Measurements from ENCODE around the gene KCNG2. TPM values are rescaled to one million over a fixed set of nuclear protein-coding genes. Genes with fewer than 3 reads are reported as not detected.

KCNG2 gene
- total and polyA plus RNA-seq, 4 donors = 0.03 to 0.23 (median 0.08) TPM; not detected in 1

DNA sequence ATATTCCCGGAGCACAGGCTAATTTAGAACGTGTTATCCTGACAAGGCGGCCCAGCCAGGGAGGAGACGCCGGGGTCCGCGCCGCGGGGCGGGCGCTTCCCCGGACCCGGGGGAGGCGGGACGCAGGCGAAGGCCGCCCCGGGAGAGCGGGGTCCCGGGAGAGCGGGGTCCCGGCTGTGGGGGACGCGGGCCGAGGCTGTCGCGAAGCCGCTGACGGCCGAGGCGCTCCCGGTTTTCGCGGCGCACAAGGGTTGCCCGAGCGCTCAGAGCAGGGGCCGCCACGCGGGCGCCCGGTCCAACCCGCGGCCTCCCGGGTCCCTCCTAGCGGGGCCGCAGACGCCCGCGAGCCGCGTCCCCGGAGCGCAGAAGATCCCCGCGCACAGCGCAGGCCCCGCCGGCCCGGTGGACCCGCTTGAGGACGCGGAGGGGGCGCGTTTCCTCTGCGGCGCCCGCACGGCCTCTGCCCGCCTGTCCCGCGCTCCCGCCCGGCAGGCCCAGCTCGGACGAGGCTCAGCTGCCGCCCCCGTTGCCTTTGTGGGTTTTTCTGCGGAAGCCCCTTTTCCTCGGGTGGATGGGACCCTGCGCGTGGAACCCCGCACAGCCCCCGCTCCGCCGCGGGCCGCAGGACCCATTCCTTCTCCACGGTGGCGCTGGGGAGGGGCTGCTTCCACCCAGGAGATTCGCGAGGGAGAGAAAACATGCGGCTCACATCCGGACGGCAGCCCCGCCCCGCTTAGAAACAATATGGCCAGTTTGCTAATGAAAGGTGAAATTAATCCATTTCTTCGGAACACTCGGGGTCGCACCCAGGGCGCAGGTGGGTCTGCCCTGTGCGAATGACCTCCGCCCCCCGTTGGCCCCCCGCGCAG, 9.6 kb upstream of the KCNG2 start (continued):
- TF ChIP-seq, protein P1, sequence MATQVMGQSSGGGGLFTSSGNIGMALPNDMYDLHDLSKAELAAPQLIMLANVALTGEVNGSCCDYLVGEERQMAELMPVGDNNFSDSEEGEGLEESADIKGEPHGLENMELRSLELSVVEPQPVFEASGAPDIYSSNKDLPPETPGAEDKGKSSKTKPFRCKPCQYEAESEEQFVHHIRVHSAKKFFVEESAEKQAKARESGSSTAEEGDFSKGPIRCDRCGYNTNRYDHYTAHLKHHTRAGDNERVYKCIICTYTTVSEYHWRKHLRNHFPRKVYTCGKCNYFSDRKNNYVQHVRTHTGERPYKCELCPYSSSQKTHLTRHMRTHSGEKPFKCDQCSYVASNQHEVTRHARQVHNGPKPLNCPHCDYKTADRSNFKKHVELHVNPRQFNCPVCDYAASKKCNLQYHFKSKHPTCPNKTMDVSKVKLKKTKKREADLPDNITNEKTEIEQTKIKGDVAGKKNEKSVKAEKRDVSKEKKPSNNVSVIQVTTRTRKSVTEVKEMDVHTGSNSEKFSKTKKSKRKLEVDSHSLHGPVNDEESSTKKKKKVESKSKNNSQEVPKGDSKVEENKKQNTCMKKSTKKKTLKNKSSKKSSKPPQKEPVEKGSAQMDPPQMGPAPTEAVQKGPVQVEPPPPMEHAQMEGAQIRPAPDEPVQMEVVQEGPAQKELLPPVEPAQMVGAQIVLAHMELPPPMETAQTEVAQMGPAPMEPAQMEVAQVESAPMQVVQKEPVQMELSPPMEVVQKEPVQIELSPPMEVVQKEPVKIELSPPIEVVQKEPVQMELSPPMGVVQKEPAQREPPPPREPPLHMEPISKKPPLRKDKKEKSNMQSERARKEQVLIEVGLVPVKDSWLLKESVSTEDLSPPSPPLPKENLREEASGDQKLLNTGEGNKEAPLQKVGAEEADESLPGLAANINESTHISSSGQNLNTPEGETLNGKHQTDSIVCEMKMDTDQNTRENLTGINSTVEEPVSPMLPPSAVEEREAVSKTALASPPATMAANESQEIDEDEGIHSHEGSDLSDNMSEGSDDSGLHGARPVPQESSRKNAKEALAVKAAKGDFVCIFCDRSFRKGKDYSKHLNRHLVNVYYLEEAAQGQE (IDR thresholded peaks at IDR 0.05) = no peak
- no peak for TF ChIP-seq YY1 (IDR thresholded peaks at IDR 0.05)

DNA sequence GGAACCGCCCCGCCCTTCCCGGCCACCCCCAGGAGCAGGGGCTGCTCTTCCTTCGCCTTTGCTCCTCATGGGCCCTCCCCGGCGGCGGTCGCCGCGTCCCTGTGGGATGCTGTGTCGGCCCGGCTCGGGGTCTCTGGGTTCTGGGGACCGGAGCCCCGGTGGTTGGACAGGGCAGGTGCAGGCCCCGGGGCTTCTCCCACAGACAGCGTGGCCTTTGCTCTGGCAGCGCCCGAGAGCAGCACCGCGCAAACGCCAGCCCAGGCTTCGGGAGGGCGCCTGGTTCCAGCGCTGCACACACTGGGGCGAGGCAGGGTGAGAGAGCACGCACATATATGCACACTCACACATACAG, 9.0 kb upstream of the KCNG2 start:
- H3K4me3 ChIP-seq (ENCODE audit: low read depth in 1 of 3, low read length in 3 of 3) = no peak overlapping the region
- H3K36me3 ChIP-seq (ENCODE audit: control insufficient read depth in 4 of 4, insufficient read depth in 3 of 4, low read depth in 1 of 4, low read length in 3 of 4) = no peaks in the 10 kb centered on the region
- no peak overlapping the region for H3K27ac ChIP-seq (ENCODE audit: low read depth in 1 of 2, low read length in 2 of 2)
- H3K9me3 ChIP-seq (ENCODE audit: control insufficient read depth in 4 of 4, low read length in 3 of 4) = peaks cover 0 to 8% (median 2%) of the 10 kb centered on the region in 4 donors
- DNase-seq (ENCODE audit: low spot score) = no peak
- H3K4me1 ChIP-seq (ENCODE audit: control insufficient read depth in 4 of 4, insufficient read depth in 4 of 4, low read length in 3 of 4) = peaks cover 0 to 5% (median 2%) of the 10 kb centered on the region in 4 donors
- 50% methylated on average over 27 of the region's 27 CpGs for WGBS
- no peak overlapping the region for H3K9ac ChIP-seq (ENCODE audit: low read depth in 1 of 2, low read length in 2 of 2)
- TF ChIP-seq, protein P1 (IDR thresholded peaks at IDR 0.05) = no peak
- TF ChIP-seq FOXA1 (IDR thresholded peaks at IDR 0.05) (no peak), GABPA (IDR thresholded peaks at IDR 0.05 in 1 of 2, conservative IDR thresholded peaks at IDR 0.05 in 1 of 2) (no peak), EGR1 (IDR thresholded peaks at IDR 0.05; ENCODE audit: low read depth in 2 of 2) (no peak), HNF4A (conservative IDR thresholded peaks at IDR 0.05) (no peak), RXRA (IDR thresholded peaks at IDR 0.05) (no peak), JUND (IDR thresholded peaks at IDR 0.05) (no peak), TAF1 (conservative IDR thresholded peaks at IDR 0.05) (no peak), RAD21 (IDR thresholded peaks at IDR 0.05) (no peak), SP1 (IDR thresholded peaks at IDR 0.05) (no peak)
- TF ChIP-seq, protein P2, sequence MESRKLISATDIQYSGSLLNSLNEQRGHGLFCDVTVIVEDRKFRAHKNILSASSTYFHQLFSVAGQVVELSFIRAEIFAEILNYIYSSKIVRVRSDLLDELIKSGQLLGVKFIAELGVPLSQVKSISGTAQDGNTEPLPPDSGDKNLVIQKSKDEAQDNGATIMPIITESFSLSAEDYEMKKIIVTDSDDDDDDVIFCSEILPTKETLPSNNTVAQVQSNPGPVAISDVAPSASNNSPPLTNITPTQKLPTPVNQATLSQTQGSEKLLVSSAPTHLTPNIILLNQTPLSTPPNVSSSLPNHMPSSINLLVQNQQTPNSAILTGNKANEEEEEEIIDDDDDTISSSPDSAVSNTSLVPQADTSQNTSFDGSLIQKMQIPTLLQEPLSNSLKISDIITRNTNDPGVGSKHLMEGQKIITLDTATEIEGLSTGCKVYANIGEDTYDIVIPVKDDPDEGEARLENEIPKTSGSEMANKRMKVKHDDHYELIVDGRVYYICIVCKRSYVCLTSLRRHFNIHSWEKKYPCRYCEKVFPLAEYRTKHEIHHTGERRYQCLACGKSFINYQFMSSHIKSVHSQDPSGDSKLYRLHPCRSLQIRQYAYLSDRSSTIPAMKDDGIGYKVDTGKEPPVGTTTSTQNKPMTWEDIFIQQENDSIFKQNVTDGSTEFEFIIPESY (IDR thresholded peaks at IDR 0.05) = no peak
- H3K27me3 ChIP-seq (ENCODE audit: control insufficient read depth in 4 of 4, insufficient read depth in 4 of 4, low read length in 3 of 4) = peaks cover 0 to 15% (median 7%) of the 10 kb centered on the region in 4 donors

All from liver (tissue), 9 donors.